Small intestine (tissue), 7 donors: ENCODE results near the gene HNRNPLL. TPM values are rescaled to one million over a fixed set of nuclear protein-coding genes. Genes with fewer than 3 reads are reported as not detected.

Experiments used
- DNase-seq, 2 donors: peaks; one replicate each; pipeline versions ENCODE4 v3.0.0 to v3.0.0-alpha.2; 2013
- FAIRE-seq: peaks from 2 replicates; lab custom pipeline; 2012; peaks lifted over from hg19 to GRCh38; lab: Jason Lieb, UNC
- H3K27ac ChIP-seq, 3 donors: one replicate each; pipeline ENCODE4 v1.5.1; 2013; ENCODE audit warnings: low read length in 2 of 3, mild to moderate bottlenecking in 2 of 3, control low read depth in 1 of 3, inconsistent platforms in 1 of 3, low read depth in 1 of 3, moderate library complexity in 1 of 3
- H3K27me3 ChIP-seq, 3 donors: one replicate each; pipeline ENCODE4 v1.6.1; 2013; ENCODE audit warnings: low read length in 3 of 3, inconsistent platforms in 1 of 3; ENCODE audit not compliant: control insufficient read depth in 3 of 3, insufficient read depth in 3 of 3
- H3K36me3 ChIP-seq, 3 donors: one replicate each; pipeline ENCODE4 v1.6.1; 2013; ENCODE audit warnings: low read length in 3 of 3, inconsistent platforms in 1 of 3, low read depth in 1 of 3, mild to moderate bottlenecking in 1 of 3, moderate library complexity in 1 of 3; ENCODE audit not compliant: control insufficient read depth in 3 of 3, insufficient read depth in 2 of 3
- H3K4me1 ChIP-seq, 3 donors: one replicate each; pipeline ENCODE4 v1.6.1; 2013; ENCODE audit warnings: low read length in 2 of 3, inconsistent platforms in 1 of 3, low read depth in 1 of 3, mild to moderate bottlenecking in 1 of 3, moderate library complexity in 1 of 3; ENCODE audit not compliant: control insufficient read depth in 3 of 3, insufficient read depth in 2 of 3
- H3K4me3 ChIP-seq, 3 donors: one replicate each; pipeline ENCODE4 v1.5.1; 2013; ENCODE audit warnings: low read length in 3 of 3, control low read depth in 1 of 3, inconsistent platforms in 1 of 3, low read depth in 1 of 3, mild to moderate bottlenecking in 1 of 3, moderate library complexity in 1 of 3
- H3K9me3 ChIP-seq, 2 donors: one replicate each; pipeline ENCODE4 v1.6.1; 2013; ENCODE audit warnings: low read depth in 1 of 2, low read length in 1 of 2; ENCODE audit not compliant: control insufficient read depth in 2 of 2, insufficient read depth in 1 of 2
- WGBS, 3 donors: extraction: QIAGEN DNeasy Blood & Tissue Kit; methylation state at CpG; one replicate each; pipeline ENCODE4 v1.1.7; 2013; 5-methylcytosine and 5-hydroxymethylcytosine counted together
- polyA plus RNA-seq, 4 donors: library from polyadenylated mRNA; stranded (reverse) in 3 of 4; unstranded in 1 of 4; fragments of 200-250 nt in 3 of 4; fragments of 120-200 nt in 1 of 4; gene quantifications; one replicate each; pipeline versions ENCODE4 v1.2.1 to v1.2.3, GENCODE V29; 2013
- donor health status: healthy with polysubstance abuse.
- donor health status: control.
- donor health status: control.
- donor health status: Bipolar disorder and iron deficiency.
- donor health status: healthy.

The HNRNPLL gene
- polyA plus RNA-seq, 4 donors = 17.3 to 36.3 (median 19.7) TPM

DNA sequence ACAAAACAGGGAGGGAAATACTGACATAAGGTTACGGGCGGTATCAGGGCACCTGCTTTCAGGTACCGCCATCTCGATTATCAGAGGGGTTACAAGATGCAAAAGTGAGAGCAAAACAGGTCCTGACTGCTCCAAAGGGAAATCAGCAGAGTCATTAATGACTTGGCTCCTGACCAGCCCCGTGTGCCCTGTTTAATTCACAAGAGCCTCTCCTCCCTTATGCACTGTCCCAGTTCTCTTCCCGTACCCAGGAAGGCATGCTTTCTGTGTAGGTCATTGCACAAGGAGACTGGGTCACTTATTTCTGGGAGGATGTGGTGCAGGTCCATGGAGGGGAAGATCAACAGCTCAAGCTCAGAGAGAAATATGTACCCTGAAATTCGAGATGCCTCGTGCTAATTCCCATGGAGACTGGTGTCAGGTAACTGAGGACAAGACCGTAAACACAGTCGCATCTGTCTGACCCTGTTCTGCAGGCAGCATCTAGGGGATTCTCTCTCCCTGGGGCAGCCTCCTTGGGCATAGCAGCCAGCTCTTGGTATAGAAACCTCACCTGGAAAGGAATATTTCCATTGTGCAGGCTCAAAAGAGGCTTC, 79.9 kb downstream of the HNRNPLL start:
- Histone ChIP-seq H3K9me3 (no peaks in the 10 kb centered on the region), H3K27me3 (no peaks in the 10 kb centered on the region), H3K36me3 (no peaks in the 10 kb centered on the region), H3K27ac (no peak overlapping the region), H3K4me1 (no peaks in the 10 kb centered on the region), H3K4me3 (no peak overlapping the region)
- 71 to 76% (median 74%) methylated on average over 10 of the region's 10 CpGs for WGBS, 3 donors
- DNase-seq (no peak), FAIRE-seq (no peak)

DNA sequence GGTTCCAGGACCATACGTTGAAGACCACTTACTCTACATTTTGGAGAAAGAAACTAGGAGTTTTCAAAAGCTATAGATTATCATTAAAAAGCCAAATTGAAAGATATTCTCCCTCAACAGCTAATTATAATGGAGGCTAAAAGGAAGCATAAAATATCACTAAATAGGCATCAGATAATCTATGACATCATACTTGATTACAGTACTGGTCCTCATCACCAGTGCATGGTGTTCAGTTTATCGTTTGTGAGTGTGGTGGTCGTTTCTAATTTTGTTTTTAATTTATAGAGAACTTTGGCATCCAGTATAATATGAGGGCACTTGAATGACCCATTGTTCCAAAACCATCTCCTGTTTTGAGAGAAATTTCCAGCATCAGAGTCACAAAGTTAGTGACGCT, 80.9 kb downstream of the HNRNPLL start:
- H3K9me3 ChIP-seq = no peaks in the 10 kb centered on the region
- WGBS, 3 donors = 79 to 86% (median 83%) methylated on average over 4 of the region's 4 CpGs
- FAIRE-seq = no peak
- H3K36me3 ChIP-seq = no peaks in the 10 kb centered on the region
- no peaks in the 10 kb centered on the region for H3K4me1 ChIP-seq
- DNase-seq = no peak
- H3K27me3 ChIP-seq = no peaks in the 10 kb centered on the region
- H3K4me3 ChIP-seq = no peak overlapping the region
- no peak overlapping the region for H3K27ac ChIP-seq

DNA sequence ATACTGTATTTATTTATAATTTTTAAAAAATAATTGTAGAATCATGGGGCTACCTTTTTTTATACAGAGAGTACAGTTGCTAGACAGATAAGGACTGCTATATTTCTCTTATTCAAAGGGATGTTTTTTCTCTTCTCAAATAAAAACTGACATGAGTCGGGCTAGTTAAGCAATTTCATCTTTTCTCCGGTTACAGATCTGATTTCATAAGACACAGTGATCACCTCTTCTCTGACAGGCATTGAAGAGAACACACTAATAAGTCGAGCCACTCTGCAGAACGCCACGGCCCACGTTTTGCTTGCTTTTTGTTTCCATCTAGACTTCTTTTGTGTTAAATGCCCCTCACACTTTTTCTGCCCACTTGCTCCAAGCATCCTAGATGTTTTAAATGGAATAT, 85.4 kb downstream of the HNRNPLL start:
- 72 to 85% (median 81%) methylated on average over 6 of the region's 6 CpGs for WGBS, 3 donors

DNA sequence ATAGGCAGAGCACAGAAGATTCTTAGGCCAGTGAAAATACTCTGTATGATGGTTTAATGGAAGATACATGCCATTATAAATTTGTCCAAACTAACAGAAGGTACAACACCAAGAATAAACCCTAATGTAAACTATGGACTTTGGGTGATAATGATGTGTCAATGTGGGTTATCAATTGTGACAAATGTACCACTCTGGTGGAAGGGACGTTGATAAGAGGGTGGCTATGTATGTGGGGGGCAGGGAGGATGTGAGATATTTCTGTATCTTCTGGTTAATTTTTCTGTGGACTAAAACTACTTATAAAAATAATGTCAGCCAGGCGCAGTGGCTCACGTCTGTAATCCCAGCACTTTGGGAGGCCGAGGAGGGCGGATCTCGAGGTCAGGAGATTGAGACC, 86.2 kb downstream of the HNRNPLL start:
- WGBS, 3 donors = 68 to 79% (median 74%) methylated on average over 6 of the region's 6 CpGs
- FAIRE-seq = no peak
- H3K27ac ChIP-seq = no peak overlapping the region

More for the DNA sequence above, 85.4 kb downstream of the HNRNPLL start:
- Histone ChIP-seq H3K4me3 (no peak overlapping the region), H3K9me3 (no peaks in the 10 kb centered on the region), H3K27me3 (no peaks in the 10 kb centered on the region), H3K27ac (no peak overlapping the region), H3K4me1 (no peaks in the 10 kb centered on the region), H3K36me3 (no peaks in the 10 kb centered on the region)
- FAIRE-seq = no peak
- DNase-seq = no peak

DNA sequence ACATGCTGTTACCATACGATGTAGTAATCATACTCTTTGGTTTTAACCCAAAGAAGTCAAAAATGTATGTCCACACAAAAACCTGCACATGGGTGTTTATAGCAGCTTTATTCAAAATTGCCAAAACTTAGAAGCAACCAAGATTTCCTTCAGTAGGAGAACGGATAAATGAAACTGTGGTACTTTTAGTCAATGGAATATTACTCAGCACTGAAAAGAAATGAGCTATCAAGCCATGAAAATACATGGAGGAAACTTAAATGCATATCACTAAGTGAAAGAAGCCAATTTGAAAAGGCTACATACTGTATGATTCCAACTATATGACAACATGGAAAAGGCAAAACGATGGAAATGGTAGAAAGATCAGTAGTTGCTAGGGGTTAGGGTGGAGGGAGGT, 86.6 kb downstream of the HNRNPLL start:
- Histone ChIP-seq H3K36me3 (no peaks in the 10 kb centered on the region), H3K27me3 (no peaks in the 10 kb centered on the region), H3K4me1 (no peaks in the 10 kb centered on the region), H3K27ac (no peak overlapping the region), H3K4me3 (no peak overlapping the region), H3K9me3 (no peaks in the 10 kb centered on the region)
- 82 to 90% (median 82%) methylated on average over 3 of the region's 3 CpGs for WGBS, 3 donors
- no peak for FAIRE-seq
- no peak for DNase-seq

More for the DNA sequence above, 86.2 kb downstream of the HNRNPLL start:
- H3K36me3 ChIP-seq = no peaks in the 10 kb centered on the region
- H3K4me3 ChIP-seq = no peak overlapping the region
- DNase-seq = no peak
- no peaks in the 10 kb centered on the region for H3K27me3 ChIP-seq
- H3K9me3 ChIP-seq = no peaks in the 10 kb centered on the region
- H3K4me1 ChIP-seq = no peaks in the 10 kb centered on the region

GRCh38 chr2:38515155-38516074, 87.3 kb downstream of the HNRNPLL start:
- no peaks in the 10 kb centered on the region for H3K27me3 ChIP-seq
- DNase-seq = no peak
- no peaks in the 10 kb centered on the region for H3K9me3 ChIP-seq
- no peaks in the 10 kb centered on the region for H3K4me1 ChIP-seq
- peak overlapping the region in 2 of 3 donors; percentile 27 to 66 for H3K27ac ChIP-seq
- WGBS, 3 donors = 71 to 78% (median 74%) methylated on average over 26 of the region's 26 CpGs
- H3K4me3 ChIP-seq = peak overlapping the region in 1 of 3 donors; percentile 9
- H3K36me3 ChIP-seq = no peaks in the 10 kb centered on the region
- FAIRE-seq = no peak

- no peaks in the 10 kb centered on the region for H3K4me1 ChIP-seq
- no peak for FAIRE-seq
- H3K4me3 ChIP-seq = no peak overlapping the region
- DNase-seq = no peak
- H3K27me3 ChIP-seq = no peaks in the 10 kb centered on the region
- no peaks in the 10 kb centered on the region for H3K36me3 ChIP-seq
- 82 to 91% (median 88%) methylated on average over 3 of the region's 3 CpGs for WGBS, 3 donors
- H3K9me3 ChIP-seq = no peaks in the 10 kb centered on the region
- no peak overlapping the region for H3K27ac ChIP-seq
Observed at GRCh38 chr2:38514603-38515154, 88.0 kb downstream of the HNRNPLL start.

DNA sequence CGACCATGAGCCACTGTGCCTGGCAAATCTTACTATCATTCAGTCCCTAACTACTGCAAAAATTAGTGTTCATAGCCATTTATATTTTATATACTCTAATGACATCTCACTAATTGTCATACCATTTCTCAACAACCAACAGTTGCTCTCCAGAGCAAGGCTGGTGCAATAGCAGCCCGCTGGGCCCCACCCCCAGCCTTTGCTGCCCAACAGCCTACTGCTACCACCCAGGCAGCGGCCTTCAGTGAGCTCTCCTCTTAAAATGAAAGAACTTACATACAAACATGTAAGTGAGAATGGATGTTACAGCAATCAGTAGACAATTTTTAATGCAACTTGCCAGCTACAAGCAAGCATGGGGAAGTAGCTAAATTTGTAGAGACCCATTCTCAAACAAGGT, 90.5 kb downstream of the HNRNPLL start:
- Histone ChIP-seq H3K9me3 (no peaks in the 10 kb centered on the region), H3K27ac (no peak overlapping the region), H3K4me1 (no peaks in the 10 kb centered on the region), H3K27me3 (no peaks in the 10 kb centered on the region), H3K36me3 (no peaks in the 10 kb centered on the region), H3K4me3 (no peak overlapping the region)
- no peak for DNase-seq
- no peak for FAIRE-seq
- WGBS, 3 donors = 68 to 77% (median 76%) methylated on average over 3 of the region's 3 CpGs
